HG03060 (cell line): ENCODE data around the gene FAM237B.
"Not testable (repeated sequence)": the region's sequence is repeated elsewhere in the genome, so short reads cannot be mapped to it uniquely, and the experiment has no call there.

Experiments
- ATAC-seq: cut with Tn5 transposase; IDR thresholded peaks from one replicate; pipeline ENCODE4 v1.9.1; 2021; ENCODE audit warnings: low read depth, moderate number of reproducible peaks; ENCODE audit not compliant: unreplicated experiment

FAM237B gene

DNA sequence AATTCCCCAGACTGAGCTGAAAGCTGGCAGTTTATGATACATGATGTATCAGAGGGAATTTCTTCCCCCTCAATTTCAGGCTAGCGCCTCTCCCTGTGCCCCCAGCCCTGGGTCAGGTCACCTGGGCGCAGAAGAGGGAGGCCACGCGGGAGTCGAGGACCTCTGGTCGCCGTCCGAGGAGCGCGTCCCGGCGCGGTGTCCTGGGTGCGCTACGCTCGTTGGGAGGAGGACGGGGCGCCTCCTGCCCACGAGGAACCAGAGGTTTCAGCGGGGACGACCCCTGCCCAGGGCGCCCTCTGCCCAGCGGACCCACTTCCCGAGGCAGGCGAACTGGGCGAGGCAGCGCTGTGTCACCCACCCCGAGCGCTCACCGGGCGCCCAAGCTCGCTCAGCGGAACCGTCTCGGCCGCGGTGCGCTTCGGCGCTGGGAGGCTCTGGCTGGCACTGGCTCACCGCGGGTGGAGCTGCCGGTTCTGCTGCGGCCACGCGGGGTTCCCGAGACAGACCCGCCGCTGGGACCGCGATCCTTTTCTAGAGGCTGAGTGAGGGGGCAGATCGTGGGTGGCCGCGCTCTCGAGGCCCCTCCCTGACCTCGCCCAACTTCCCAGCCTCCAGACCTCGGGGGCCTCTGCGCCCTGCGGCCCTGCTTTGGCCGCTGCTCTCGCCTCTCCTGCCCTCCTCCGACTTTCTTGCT is at the start of gene FAM237B:
TSS of gene FAM237B (minus strand) at position 504 of the 694 bp plus-strand sequence. CDS start 1,556 bp downstream, outside the sequence.
- no peak for ATAC-seq

DNA sequence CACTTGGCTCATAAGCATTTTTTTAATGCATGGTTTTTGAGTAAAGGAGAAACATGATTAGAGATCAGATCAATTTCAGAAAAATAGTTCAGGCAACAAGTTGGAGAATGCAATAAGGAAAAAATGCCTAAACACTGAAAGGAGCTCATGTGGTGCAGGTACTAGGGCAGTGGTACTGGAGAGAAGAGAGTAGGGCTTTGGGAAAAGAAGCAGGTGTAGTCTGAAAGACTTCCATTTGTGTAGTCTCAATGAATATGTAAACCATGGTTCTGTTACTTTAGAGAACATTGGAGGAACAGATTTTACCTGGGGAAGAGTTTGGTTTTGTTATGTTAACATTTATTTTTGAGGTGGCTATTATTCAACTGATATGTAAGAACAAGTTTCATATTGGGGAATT is 30.9 kb upstream of the FAM237B start:
- no peak for ATAC-seq

DNA sequence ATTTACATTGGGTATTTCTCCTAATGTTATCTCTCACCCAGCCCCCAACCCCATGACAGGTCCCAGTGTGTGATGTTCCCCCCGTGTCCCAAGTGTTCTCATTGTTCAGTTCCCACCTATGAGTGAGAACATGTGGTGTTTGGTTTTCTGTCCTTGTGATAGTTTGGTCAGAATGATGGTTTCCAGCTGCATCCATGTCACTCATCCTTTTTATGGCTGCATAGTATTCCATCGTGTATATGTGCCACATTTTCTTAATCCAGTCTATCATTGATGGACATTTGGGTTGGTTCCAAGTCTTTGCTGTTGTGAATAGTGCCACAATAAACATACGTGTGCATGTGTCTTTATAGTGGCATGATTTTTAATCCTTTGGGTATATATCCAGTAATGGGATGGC is 28.9 kb upstream of the FAM237B start:
- not testable (repeated sequence) for ATAC-seq

DNA sequence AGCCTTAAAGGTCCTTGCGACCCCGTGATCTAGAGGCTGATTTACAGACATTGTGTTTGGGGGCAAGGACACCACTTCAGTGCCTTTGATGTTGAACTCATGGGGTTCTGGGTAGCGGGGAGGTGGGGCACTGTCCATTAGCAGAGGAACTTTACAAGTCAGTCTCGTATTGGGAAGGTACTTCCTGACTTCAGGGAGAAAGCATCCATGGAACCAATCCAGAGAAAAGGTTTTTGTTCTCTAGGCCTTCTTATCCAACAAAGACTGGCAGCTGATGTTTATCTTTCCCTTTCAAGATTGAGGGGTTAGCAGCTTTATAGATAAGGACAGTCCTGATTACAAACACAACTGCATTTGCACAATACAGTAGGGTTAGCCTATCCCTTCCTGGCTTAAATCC is 28.2 kb upstream of the FAM237B start:
- ATAC-seq = no peak

DNA sequence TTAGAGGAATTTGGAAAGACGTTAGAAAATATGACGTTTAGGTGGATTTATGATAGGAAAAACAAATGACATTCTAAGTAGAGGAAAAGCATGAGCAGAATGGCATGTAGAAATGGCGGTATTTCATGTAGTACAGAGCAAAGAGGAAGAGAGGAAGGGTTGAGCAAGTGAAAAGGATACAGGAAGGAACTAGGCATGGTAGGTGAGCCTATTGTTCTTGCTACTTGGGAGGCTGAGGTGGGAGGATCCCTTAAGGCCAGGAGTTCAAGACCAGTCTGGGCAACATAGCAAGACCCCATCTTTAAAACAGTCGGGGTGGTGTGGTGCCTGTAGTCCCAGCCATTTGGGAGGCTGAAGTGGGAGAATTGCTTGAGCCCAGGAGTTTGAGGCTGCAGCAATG is 26.7 kb upstream of the FAM237B start:
- ATAC-seq = no peak

DNA sequence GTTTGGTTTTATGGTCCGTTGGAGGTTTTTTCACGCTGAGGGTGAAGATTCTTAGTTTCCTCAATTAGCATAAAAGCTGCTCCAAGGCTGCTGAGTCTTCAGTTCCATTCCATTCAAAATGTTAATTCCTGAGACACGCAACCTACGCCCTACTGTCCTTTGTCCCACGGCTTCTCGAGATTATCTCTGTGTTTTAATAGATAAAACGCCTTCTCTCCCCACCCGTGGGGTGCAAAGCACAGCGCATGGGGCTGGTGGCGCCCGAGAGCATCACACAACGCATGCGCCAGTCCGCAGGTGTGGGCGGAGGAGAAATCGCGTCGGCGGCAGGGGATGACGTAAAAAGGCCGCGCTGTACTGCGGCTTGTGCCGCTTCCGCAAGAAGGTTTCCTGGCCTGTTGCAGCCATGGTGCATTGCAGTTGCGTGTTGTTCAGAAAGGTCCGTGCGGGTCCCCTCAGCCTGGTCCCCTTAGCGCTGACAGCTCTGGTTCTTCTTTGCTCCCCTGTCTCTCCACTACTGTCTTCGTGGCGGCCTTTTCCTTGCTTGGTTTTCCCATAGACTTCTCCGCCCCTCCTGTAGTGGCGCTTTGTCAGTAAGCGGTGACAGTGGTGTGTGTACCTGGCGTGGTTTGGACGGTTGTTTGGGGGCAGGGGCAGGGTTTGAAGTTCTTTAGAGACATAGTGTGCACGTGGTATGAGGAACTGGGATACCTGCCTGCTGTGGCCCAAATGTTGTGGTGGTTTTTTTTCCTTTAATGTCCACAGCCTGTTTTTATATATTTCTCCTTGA is 25.4 kb upstream of the FAM237B start, which contains the start of gene GTPBP10:
TSS of gene GTPBP10 (plus strand) at position 381 of the 790 bp plus-strand sequence. CDS start at position 407, 26 bp downstream.
- ATAC-seq = peak; percentile 94

DNA sequence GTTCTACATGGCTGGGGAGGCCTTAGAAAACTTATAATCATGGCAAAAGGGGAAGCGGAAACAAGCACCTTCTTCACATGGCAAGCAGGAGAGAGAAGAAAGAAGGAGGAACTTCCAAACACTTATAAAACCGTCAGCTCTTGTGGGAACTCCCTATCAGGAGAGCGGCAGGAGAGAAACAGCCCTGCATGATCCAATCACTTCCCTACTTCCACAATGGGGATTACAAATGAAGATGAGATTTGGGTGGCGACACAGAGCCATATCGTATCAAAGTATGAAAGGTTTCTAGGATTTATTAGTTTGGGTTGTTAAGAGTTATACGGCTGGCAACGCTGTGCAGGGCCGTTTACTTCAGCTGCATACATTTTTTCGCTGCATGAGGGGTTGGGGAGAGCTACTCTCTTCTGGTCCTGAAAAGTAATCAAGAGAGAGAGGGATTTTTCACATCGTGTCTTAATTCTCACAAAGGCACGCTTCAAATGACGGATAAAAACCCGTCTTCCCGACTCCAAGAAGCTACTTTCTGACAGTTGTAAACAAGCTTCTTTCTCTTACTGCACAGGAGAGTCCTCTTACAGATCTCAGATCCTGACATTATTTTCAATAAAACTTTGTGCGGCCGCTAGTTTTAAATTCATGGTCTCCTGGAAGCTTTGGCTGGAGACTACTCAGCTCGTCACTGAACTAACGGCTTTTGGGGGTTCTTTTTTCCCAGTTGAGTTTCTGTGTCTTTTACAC is 24.7 kb upstream of the FAM237B start:
- ATAC-seq = no peak

DNA sequence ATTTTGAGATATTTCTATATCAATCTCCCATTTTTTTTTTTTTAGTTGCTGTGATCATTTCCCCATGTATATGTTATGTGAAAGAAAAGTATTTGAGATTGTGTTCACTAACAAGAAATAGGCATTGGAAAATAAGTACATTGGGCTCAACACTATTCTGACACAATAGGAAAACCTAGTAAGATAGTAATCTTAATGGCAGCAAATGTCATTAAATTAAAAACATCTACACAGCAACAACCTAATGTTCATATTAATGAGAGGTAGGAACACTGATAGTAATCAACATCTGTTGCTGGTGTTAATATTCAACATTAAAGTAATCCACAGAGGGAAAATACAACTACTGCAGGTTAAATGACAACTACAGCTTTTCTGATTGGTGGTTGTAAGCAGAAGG is 23.9 kb upstream of the FAM237B start:
- no peak for ATAC-seq

DNA sequence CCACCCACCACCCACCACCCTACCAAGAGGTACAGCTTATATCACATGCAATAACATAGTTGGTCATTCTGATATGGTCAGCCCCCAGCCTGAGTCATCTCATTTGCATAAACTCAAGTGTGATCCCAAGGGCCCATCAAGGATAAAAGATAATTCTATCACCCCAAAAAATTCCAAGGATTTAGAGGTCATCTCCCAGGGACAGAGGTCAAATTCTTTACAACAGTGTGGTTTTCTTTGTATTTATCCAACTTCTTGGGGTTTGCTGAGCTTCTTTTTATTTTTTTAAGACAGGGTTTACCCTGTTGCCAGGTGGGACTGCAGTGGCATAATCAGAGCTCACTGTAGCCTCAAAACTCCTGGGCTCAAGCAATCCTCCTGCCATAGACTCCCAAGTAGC is 16.0 kb upstream of the FAM237B start:
- ATAC-seq = no peak

DNA sequence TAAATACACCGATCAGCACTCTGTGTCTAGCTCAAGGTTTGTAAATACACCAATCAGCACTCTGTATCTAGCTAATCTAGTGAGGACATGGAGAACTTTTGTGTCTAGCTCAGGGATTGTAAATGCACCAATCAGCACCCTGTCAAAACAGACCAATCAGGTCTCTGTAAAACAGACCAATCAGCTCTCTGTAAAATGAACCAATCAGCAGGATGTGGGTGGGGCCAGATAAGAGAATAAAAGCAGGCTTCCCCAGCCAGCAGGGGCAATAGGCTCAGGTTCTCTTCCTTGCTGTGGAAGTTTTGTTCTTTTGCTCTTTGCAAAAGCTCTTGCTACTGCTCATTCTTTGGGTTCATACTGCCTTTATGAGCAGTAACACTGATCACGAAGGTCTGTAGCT is 13.8 kb upstream of the FAM237B start:
- not testable (repeated sequence) for ATAC-seq

DNA sequence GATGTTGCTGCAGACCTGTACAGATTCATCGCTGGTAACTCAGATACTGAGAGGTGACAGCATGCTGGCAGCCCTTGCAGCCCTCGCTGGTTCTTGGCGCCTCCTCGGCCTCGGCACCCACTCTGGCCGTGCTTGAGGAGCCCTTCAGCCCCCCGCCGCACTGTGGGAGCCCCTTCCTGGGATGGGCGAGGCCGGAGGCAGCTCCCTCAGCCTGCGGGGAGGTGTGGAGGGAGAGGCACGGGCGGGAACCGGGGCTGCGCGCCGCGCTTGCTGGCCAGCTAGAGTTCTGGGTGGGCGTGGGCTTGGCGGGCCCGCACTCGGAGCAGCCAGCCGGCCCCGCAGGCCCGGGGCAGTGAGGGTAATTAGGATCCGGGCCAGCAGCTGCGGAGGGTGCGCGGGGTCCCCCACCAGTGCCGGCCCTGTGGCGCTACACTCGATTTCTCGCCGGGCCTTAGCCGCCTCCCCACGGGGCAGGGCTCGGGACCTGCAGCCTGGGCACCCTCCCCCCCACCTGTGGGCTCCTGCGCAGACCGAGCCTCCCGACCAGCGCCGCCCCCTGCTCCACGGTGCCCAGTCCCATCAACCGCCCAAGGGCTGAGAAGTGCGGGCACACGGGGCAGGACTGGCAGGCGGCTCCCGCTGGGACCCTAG is 13.2 kb upstream of the FAM237B start:
- no peak for ATAC-seq

DNA sequence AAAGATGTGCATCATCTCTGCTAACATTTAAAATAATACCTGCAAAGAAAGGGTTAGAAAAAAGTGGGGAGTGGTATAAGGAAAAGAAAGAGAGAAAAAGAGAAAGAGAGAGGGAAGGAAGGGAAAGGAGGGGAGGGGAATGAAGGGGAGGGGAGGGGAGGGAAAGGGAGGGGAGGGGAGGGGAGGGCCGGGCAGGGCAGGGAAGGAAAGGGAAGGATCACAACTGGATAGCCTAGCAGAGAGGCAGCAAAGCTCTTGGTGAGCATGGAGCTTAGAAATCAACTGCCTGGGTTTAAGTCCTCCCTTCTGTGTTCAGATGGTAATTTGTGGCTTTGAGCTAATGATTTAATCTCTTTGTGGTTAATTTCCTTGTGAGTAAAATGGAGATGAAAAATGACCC is 5.4 kb upstream of the FAM237B start:
- no peak for ATAC-seq

DNA sequence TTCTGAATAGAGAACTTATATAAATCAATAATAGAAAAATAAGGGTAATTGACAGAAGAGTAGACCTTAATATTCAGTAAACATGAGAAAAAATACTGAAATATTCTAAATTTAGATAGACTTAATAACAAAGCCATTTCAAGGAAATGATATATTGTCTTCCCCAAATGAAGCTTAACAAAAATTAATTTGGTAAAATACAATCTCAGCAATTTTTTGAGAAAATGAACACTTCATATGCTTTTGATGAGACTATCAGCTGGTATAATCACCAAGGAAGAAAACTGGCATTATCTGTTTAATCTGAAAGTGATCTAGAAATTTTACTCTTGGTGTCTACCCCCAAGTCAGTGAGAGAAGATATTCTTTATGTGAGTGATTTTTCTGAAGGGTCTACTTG is 1.7 kb upstream of the FAM237B start:
- no peak for ATAC-seq

DNA sequence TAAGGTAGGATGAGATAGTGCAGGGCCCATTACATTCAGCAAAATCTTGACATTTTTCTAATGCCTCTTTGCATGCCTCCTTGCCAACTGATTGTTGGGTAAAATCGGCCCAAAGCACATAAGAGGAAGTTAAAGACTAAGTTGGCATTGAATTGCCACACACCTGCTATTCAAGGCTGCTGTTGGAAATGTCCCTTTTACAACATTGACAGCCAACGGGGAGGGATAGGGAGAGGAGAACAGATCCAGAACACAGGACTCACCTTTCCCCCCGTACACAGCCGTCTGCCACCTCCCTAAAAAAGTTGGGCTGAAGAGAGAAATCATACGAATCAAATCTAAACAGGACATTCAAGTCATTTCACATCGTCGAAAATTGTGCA is 695 bp downstream of the FAM237B start:
- ATAC-seq = no peak

DNA sequence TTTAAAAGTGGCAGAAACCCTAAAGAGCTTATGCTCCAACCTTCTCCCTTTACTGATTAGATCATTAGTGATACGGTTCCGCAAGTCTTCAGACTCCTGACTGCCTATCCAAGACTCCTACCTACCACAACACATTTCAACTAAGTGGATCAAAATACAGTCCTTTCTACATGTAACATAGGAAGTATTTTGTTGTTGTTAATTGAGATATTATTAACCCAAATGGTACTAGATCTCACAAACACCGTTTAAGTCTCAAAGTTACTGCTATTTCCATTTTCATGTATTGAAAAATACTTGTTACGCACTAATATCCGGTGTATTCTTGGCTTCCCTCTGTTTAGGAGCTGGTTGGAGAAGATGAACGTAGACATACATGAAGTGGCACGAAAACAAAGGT is 1.1 kb downstream of the FAM237B start:
- ATAC-seq = no peak

DNA sequence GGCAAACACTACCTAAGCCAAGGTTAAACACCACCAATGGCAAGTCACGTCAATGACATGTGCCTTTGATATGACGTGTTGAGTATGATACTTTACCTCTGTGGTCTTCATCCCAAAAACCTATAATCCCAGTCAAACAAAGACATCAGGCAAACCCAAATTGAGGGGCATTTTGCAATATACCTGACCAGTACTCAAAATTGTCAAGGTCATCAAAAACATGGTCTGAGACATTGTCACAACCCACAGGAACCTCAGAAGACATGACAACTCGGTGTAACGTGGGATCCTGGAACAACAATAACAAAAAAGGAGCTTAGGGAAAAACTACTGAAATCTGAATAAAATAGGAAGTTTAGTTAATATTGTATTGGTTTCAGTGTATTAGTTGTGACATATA is 7.2 kb downstream of the FAM237B start:
- no peak for ATAC-seq

DNA sequence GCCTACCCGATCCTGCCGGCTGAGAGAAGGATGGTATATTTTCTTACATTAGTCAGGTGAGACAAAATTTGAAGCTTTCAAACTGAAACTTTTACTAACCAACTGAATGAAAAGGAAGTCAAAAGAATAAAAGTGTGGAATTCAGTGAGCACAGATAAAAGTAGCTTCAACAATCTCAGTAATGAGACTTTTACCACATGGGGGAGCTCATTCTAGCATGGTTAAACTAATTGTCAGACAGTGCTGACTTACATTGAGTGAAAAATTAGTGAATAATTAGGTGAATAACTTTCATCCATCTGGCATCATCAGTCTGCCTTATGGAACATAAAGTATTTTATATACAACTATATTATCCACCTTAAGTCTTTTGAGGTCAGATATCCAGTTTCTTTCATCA is 8.4 kb downstream of the FAM237B start:
- no peak for ATAC-seq

DNA sequence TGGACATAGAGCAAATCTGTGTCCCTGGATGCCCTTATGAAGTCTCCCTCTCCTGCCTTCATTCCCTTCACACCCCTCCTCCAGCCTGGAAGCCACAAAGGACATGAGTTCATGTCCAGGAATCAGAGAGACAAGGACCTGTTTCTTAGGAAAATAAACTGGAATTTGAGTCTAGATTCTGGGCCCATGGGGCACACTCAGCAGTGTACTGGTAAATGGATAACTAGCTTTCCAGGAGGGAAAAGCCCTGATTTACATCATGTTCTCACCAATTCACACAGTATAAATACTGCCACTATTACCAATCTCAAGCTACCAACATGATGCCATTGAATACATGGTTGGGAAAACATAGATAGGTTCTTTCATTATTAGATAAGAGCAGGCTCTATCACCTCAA is 9.9 kb downstream of the FAM237B start:
- ATAC-seq = no peak

DNA sequence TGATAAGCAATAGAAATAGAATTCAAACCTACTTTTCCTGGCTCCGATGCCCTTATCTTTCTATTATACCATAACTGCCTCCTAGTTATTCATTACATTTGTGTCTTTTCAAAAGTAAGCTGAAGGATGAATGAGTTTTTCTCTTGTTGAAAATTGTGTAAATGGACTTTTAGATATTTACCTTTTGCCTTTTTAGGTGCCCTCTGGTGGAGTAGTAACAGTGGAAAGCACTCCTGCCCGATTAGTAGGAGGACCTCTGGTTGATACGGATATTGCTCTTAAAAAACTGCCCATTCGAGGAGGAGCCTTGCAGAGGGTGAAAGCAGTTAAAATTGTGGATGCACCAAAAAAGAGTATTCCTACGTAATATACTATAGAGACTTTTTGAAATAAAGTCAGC is 11.2 kb downstream of the FAM237B start:
- ATAC-seq = no peak

DNA sequence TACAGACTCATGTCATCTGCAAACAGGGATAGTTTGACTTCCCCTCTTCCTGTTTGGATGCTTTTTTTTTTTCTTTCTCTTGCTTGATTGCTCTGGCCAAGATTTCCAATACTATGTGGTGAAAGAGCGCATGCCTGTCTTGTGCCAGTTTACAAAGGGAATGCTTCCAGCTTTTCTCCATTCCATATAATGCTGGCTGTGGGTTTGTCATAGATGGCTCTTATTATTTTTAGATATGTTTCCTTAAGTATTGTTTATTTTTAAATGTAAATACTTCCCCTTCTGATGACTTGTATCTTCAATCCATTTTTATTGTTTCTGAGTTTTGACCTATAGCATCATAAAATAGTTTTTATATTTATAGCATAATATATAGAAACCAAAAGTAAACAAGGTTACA is 17.9 kb downstream of the FAM237B start:
- no peak for ATAC-seq
